H1 (cell line): ENCODE measurements around the gene NIPAL1. TPM values are rescaled to one million over a fixed set of nuclear protein-coding genes. Genes with fewer than 3 reads are reported as not detected.

Experiments used
- CTCF ChIA-PET: fragments of 300-600 bp; sonication (Branson Sonifier 250); formaldehyde crosslinking; loops from one replicate; lab custom pipeline; 2021; ENCODE audit not compliant: partially characterized antibody; lab: Charles Lee
- POLR2A ChIA-PET: fragments of 300-600 bp; sonication (Branson Sonifier 250); formaldehyde crosslinking; loops from one replicate; lab custom pipeline; 2021; ENCODE audit warnings: inconsistent platforms; ENCODE audit not compliant: partially characterized antibody; lab: Charles Lee
- DNase-seq, 2 experiments: peaks; one replicate each; pipeline versions ENCODE4 v3.0.0 to v3.0.0-alpha.2; 2010 to 2022; ENCODE audit warnings: low spot score in 2 of 2, low read depth in 1 of 2, mixed read lengths in 1 of 2
- FAIRE-seq: peaks from 2 replicates; lab custom pipeline; 2011; peaks lifted over from hg19 to GRCh38; lab: Jason Lieb, UNC
- H2AFZ ChIP-seq: 2 replicates; pipeline ENCODE4 v1.8.1; 2012; ENCODE audit warnings: low read length, inconsistent platforms
- H2AK5ac ChIP-seq: 2 replicates; pipeline ENCODE4 v1.6.1; 2013; ENCODE audit warnings: low read depth, low read length
- H2BK120ac ChIP-seq: replicated peaks from 2 replicates; pipeline ENCODE3; 2013; ENCODE audit warnings: low read depth, low read length, inconsistent platforms
- H2BK12ac ChIP-seq: 2 replicates; pipeline ENCODE4 v1.6.1; 2013; ENCODE audit warnings: low read depth, low read length
- H2BK15ac ChIP-seq: 2 replicates; pipeline ENCODE4 v1.6.1; 2013; ENCODE audit warnings: low read length
- H2BK20ac ChIP-seq: 2 replicates; pipeline ENCODE4 v1.6.1; 2013; ENCODE audit warnings: low read length
- H2BK5ac ChIP-seq: 2 replicates; pipeline ENCODE4 v1.6.1; 2013; ENCODE audit warnings: low read depth, low read length
- H3K14ac ChIP-seq: 2 replicates; pipeline ENCODE4 v1.6.1; 2013; ENCODE audit warnings: inconsistent platforms; ENCODE audit not compliant: insufficient read length
- H3K18ac ChIP-seq: 2 replicates; pipeline ENCODE4 v1.6.1; 2013; ENCODE audit warnings: low read length; ENCODE audit errors: extremely low read depth
- H3K23ac ChIP-seq: 2 replicates; pipeline ENCODE4 v1.6.1; 2013; ENCODE audit warnings: inconsistent platforms; ENCODE audit not compliant: insufficient read length
- H3K23me2 ChIP-seq: 2 replicates; pipeline ENCODE4 v1.6.1; 2013; ENCODE audit warnings: low read depth, low read length
- H3K27ac ChIP-seq: 2 replicates; pipeline ENCODE4 v1.6.1; 2011; ENCODE audit warnings: low read depth, low read length, inconsistent platforms
- H3K27me3 ChIP-seq, 4 experiments: replicated peaks in 1 of 4; 1 replicate in 1 of 4; 2 replicates in 3 of 4; pipeline versions ENCODE4 v1.6.1 to v1.8.1; 2011 to 2013; ENCODE audit warnings: low read length in 3 of 4, mild to moderate bottlenecking in 3 of 4, inconsistent platforms in 2 of 4, mixed read lengths in 2 of 4, moderate library complexity in 1 of 4; ENCODE audit not compliant: control insufficient read depth in 3 of 4, insufficient read depth in 3 of 4; ENCODE audit errors: extremely low read depth in 1 of 4
- H3K36me3 ChIP-seq, 4 experiments: 2 replicates each; pipeline versions ENCODE4 v1.6.1 to v1.8.1; 2011 to 2013; ENCODE audit warnings: mild to moderate bottlenecking in 4 of 4, low read length in 3 of 4, moderate library complexity in 2 of 4, control low read depth in 1 of 4, inconsistent platforms in 1 of 4; ENCODE audit not compliant: insufficient read depth in 4 of 4, control insufficient read depth in 2 of 4
- H3K4ac ChIP-seq: replicated peaks from 2 replicates; pipeline ENCODE3; 2013; ENCODE audit warnings: low read length, low read depth, mixed read lengths, inconsistent platforms; ENCODE audit not compliant: insufficient read length
- H3K4me1 ChIP-seq, 4 experiments: replicated peaks in 1 of 4; 1 replicate in 1 of 4; 2 replicates in 3 of 4; pipeline versions ENCODE4 v1.6.1 to v1.8.1; 2011 to 2013; ENCODE audit warnings: low read length in 3 of 4, inconsistent platforms in 2 of 4, mixed read lengths in 1 of 4; ENCODE audit not compliant: insufficient read depth in 4 of 4, control insufficient read depth in 3 of 4
- H3K4me2 ChIP-seq, 2 experiments: 2 replicates each; pipeline versions ENCODE4 v1.6.1 to v1.8.1; 2011 to 2013; ENCODE audit warnings: low read depth in 2 of 2, low read length in 2 of 2, control low read depth in 1 of 2, inconsistent platforms in 1 of 2, mild to moderate bottlenecking in 1 of 2; ENCODE audit not compliant: insufficient read depth in 1 of 2
- H3K4me3 ChIP-seq, 4 experiments: fragments of 200-600, 300-600 bp in 1 of 4; sonication (generic), shearing (Covaris generic), sonication (Bioruptor Twin) in 1 of 4; 2 replicates each; pipeline versions ENCODE4 v1.5.1 to v1.8.1; 2011 to 2016; ENCODE audit warnings: low read length in 4 of 4, low read depth in 3 of 4, control low read depth in 2 of 4, inconsistent platforms in 2 of 4, mild to moderate bottlenecking in 2 of 4, mixed read lengths in 1 of 4, moderate library complexity in 1 of 4; ENCODE audit not compliant: insufficient read depth in 2 of 4; ENCODE audit errors: extremely low read depth in 1 of 4
- H3K56ac ChIP-seq: replicated peaks from 2 replicates; pipeline ENCODE3; 2013; ENCODE audit warnings: low read depth, mild to moderate bottlenecking, mixed read lengths, low read length, inconsistent platforms; ENCODE audit not compliant: insufficient read length
- H3K79me1 ChIP-seq: 2 replicates; pipeline ENCODE4 v1.6.1; 2013; ENCODE audit warnings: low read depth, low read length, control low read depth
- H3K79me2 ChIP-seq, 2 experiments: 2 replicates each; pipeline versions ENCODE4 v1.6.1 to v1.8.1; 2012 to 2013; ENCODE audit warnings: low read length in 2 of 2, mild to moderate bottlenecking in 2 of 2, inconsistent platforms in 1 of 2; ENCODE audit not compliant: insufficient read depth in 2 of 2, control insufficient read depth in 1 of 2
- H3K9ac ChIP-seq, 4 experiments: replicated peaks in 1 of 4; 1 replicate in 1 of 4; 2 replicates in 3 of 4; pipeline versions ENCODE4 v1.6.1 to v1.8.1; 2011 to 2013; ENCODE audit warnings: low read depth in 3 of 4, low read length in 3 of 4, control low read depth in 2 of 4, mild to moderate bottlenecking in 2 of 4, moderate library complexity in 2 of 4, inconsistent platforms in 1 of 4; ENCODE audit errors: extremely low read depth in 1 of 4
- H3K9me3 ChIP-seq, 2 experiments: 2 replicates each; pipeline versions ENCODE4 v1.6.1 to v1.8.1; 2012 to 2013; ENCODE audit warnings: mild to moderate bottlenecking in 2 of 2, moderate library complexity in 2 of 2, control low read depth in 1 of 2, inconsistent platforms in 1 of 2, low read depth in 1 of 2, low read length in 1 of 2, mixed read lengths in 1 of 2; ENCODE audit not compliant: insufficient read depth in 2 of 2
- H4K20me1 ChIP-seq, 2 experiments: replicated peaks in 1 of 2; 2 replicates each; pipeline versions ENCODE3 to v1.8.1; 2011 to 2013; ENCODE audit warnings: inconsistent platforms in 2 of 2, low read length in 2 of 2, mild to moderate bottlenecking in 1 of 2; ENCODE audit not compliant: insufficient read depth in 2 of 2, control insufficient read depth in 1 of 2
- H4K5ac ChIP-seq: 2 replicates; pipeline ENCODE4 v1.6.1; 2013; ENCODE audit warnings: low read length, low read depth, mixed read lengths, inconsistent platforms; ENCODE audit not compliant: insufficient read length
- H4K8ac ChIP-seq: 2 replicates; pipeline ENCODE4 v1.8.0; 2013; ENCODE audit warnings: mild to moderate bottlenecking, moderate library complexity, low read length, inconsistent platforms; ENCODE audit not compliant: insufficient read depth; ENCODE audit errors: extremely low read depth
- H4K91ac ChIP-seq: replicated peaks from 2 replicates; pipeline ENCODE3; 2013; ENCODE audit warnings: low read length, mixed read lengths, inconsistent platforms; ENCODE audit not compliant: insufficient read length
- EP300 ChIP-seq, 2 experiments: IDR thresholded peaks; 1 replicate in 1 of 2; 2 replicates in 1 of 2; pipeline ENCODE4 v1.6.1; 2011 to 2012; ENCODE audit warnings: low read depth in 2 of 2, low read length in 2 of 2, mild to moderate bottlenecking in 2 of 2, borderline replicate concordance in 1 of 2, inconsistent platforms in 1 of 2, moderate library complexity in 1 of 2
- JUN ChIP-seq: IDR thresholded peaks from 2 replicates; pipeline ENCODE4 v1.6.1; 2011; ENCODE audit warnings: low read depth, mild to moderate bottlenecking, improper control_type of control experiment, low read length
- TBP ChIP-seq: IDR thresholded peaks from 2 replicates; pipeline ENCODE4 v1.6.1; 2011; ENCODE audit warnings: low read depth, low read length, improper control_type of control experiment
- TCF12 ChIP-seq: IDR thresholded peaks from 2 replicates; pipeline ENCODE4 v1.6.1; 2011; ENCODE audit warnings: low read depth, mild to moderate bottlenecking, low read length
- WGBS, 2 experiments: shearing (Covaris generic) in 1 of 2; methylation state at CpG; one replicate each; pipeline versions ENCODE4 v1.1.6 to v1.1.7; 2013 to 2015; ENCODE audit warnings: low lambda C conversion rate in 2 of 2, mixed read lengths in 2 of 2, inconsistent platforms in 1 of 2, low coverage in 1 of 2, missing lambda C conversion rate in 1 of 2; ENCODE audit not compliant: insufficient replicate concordance in 2 of 2, insufficient coverage in 1 of 2, insufficient read length in 1 of 2; ENCODE audit errors: extremely low coverage in 1 of 2, missing lambda C conversion rate in 1 of 2; 5-methylcytosine and 5-hydroxymethylcytosine counted together
- polyA plus RNA-seq, 7 experiments: library from polyadenylated mRNA; depleted of rRNA in 3 of 7; stranded (reverse) in 5 of 7; unstranded in 2 of 7; fragments of >200 nt in 5 of 7; fragments of 200-250 nt in 2 of 7; gene quantifications; 1 replicate in 5 of 7; 2 replicates in 1 of 7; 4 replicates in 1 of 7; pipeline versions ENCODE4 v1.2.1 to v1.2.3, GENCODE V29; 2011 to 2013; ENCODE audit warnings: missing spikeins in 2 of 7, mixed read lengths in 2 of 7
- total RNA-seq: library from RNA; stranded (reverse); fragmentation: NEBNext Ultra II Directional; extraction: Animal tissue kit (Norgen Biotek cat#: 25700); gene quantifications from 2 replicates; pipeline ENCODE4 v1.2.1, GENCODE V29; 2021

Gene NIPAL1
- total and polyA plus RNA-seq, 2 of the 8 experiments (the other 6 are each of a cell fraction or from before 2014, with no cell fraction given): 1.4 to 4.9 TPM

GRCh38 chr4:47972181-47972580 lies 44.4 kb upstream of the NIPAL1 start:
- ChIA-PET CTCF (interaction anchor here (0.9 kb wide), 1 partner anchor 11 kb away, joined by 4 read pairs; no protein-coding TSS in a partner anchor), POLR2A (no interaction called here)
- Histone ChIP-seq H3K23ac (no peak overlapping the region), H3K4me3 (no peak overlapping the region), H3K27me3 (no peaks in the 10 kb centered on the region), H4K5ac (no peak overlapping the region), H4K20me1 (no peaks in the 10 kb centered on the region), H2AK5ac (no peak overlapping the region), H4K91ac (no peak overlapping the region), H2AFZ (no peak overlapping the region), H4K8ac (no peak overlapping the region), H3K79me2 (no peaks in the 10 kb centered on the region), H2BK20ac (no peak overlapping the region), H3K36me3 (no peaks in the 10 kb centered on the region), H3K9ac (no peak overlapping the region), H3K4me2 (no peak overlapping the region), H3K23me2 (no peaks in the 10 kb centered on the region), H3K9me3 (no peaks in the 10 kb centered on the region), H2BK15ac (no peak overlapping the region), H3K14ac (no peak overlapping the region), H2BK120ac (no peak overlapping the region), H3K18ac (no peak overlapping the region), H3K79me1 (no peaks in the 10 kb centered on the region), H2BK12ac (no peak overlapping the region), H3K56ac (no peak overlapping the region), H2BK5ac (no peak overlapping the region), H3K4ac (no peak overlapping the region), H3K4me1 (no peaks in the 10 kb centered on the region), H3K27ac (no peak overlapping the region)
- TF ChIP-seq TCF12 (no peak), JUN (no peak), EP300 (IDR thresholded peaks at IDR 0.05; ENCODE audit: borderline replicate concordance in 1 of 2, low read depth in 2 of 2, low read length in 2 of 2) (no peak), TBP (no peak)
- DNase-seq (no peak), FAIRE-seq (no peak)
- WGBS, 2 experiments: 94% methylated on average over 1 of the region's 1 CpG; no CpG with 5 or more reads in 1 of the 2 experiments
